Ishikawa (cell line): ENCODE measurements around the gene MITD1.

Source experiments
- CEBPB ChIP-seq: IDR thresholded peaks from 2 replicates; pipeline ENCODE4 v1.6.1; 2012
- CREB1 ChIP-seq: IDR thresholded peaks from 2 replicates; pipeline ENCODE4 v1.6.1; 2012; ENCODE audit warnings: low read depth
- EGR1 ChIP-seq: IDR thresholded peaks from 2 replicates; pipeline ENCODE4 v1.6.1; 2012
- EP300 ChIP-seq: IDR thresholded peaks from 2 replicates; pipeline ENCODE4 v1.6.1; 2012; ENCODE audit warnings: borderline replicate concordance
- FOXM1 ChIP-seq: IDR thresholded peaks from 2 replicates; pipeline ENCODE4 v1.6.1; 2012; ENCODE audit warnings: low read depth, borderline replicate concordance
- MAX ChIP-seq: IDR thresholded peaks from 2 replicates; pipeline ENCODE4 v1.6.1; 2012
- NFIC ChIP-seq: IDR thresholded peaks from 2 replicates; pipeline ENCODE4 v1.6.1; 2012
- RAD21 ChIP-seq: IDR thresholded peaks from 2 replicates; pipeline ENCODE4 v1.6.1; 2012; ENCODE audit warnings: low read depth
- REST ChIP-seq: IDR thresholded peaks from 2 replicates; pipeline ENCODE4 v1.6.1; 2012; ENCODE audit warnings: low read depth, mild to moderate bottlenecking
- TAF1 ChIP-seq: IDR thresholded peaks from 2 replicates; pipeline ENCODE4 v1.6.1; 2012; ENCODE audit warnings: low read depth, mild to moderate bottlenecking
- TCF12 ChIP-seq: IDR thresholded peaks from 2 replicates; pipeline ENCODE4 v1.6.1; 2012; ENCODE audit warnings: low read depth
- TEAD4 ChIP-seq: IDR thresholded peaks from 2 replicates; pipeline ENCODE4 v1.6.1; 2012
- USF1 ChIP-seq: IDR thresholded peaks from 2 replicates; pipeline ENCODE4 v1.6.1; 2012
- YY1 ChIP-seq: IDR thresholded peaks from 2 replicates; pipeline ENCODE4 v1.6.1; 2012; ENCODE audit warnings: low read depth
- ZBTB7A ChIP-seq: IDR thresholded peaks from 2 replicates; pipeline ENCODE4 v1.6.1; 2012; ENCODE audit warnings: low read depth

Gene MITD1

DNA sequence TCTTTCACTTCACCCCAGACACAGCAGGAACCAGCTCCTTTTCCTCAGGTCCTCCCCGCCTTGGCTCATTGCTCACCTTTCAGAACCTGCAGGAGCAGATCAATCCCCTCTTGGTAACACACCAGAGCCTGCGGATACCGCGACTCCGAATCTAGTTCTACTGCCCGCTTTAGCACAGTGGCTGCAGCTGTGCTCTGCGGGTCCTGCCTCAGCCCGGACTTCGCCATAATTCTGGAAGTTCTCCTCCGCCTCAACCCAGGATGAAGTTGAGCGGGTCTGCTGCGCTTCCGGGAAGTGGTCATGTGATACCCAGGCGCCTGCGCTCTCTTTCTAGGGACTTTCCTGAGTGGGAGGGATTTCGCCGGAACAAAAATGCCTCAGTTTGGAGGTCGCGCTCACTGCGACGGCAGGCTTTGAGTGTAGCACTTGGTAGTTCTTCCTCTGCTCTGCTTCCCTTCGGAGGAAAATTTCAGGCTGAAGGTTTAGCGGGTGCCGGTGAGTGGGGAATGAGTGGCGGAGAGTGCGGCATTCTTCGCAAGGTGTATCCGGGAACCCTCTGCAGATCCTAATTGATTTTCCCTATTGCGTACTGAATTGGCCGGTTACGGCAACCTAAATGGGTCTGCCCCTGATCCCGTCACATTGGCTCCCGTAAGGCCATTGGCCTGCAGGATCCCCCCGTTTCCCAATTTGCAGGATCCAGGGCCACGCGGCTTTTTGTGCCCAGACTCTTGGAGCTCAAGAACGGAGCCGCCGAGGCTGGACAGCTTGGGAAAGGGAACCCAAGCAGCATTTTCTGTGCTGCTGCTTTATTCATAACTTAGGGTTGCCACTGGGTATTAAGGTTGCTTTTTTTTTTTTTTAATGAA, at the start of gene MITD1, which contains the start of gene MRPL30:
MITD1 (minus strand) TSS at position 304 of the 869 bp plus-strand sequence; CDS start at position 227, 77 bp downstream.
MRPL30 (plus strand) TSS at position 430 of the 869 bp plus-strand sequence. CDS start 5,020 bp downstream, outside the sequence.
- no peak for TF ChIP-seq REST
- peak; percentile 78 for TF ChIP-seq MAX
- TF ChIP-seq RAD21: no peak
- TF ChIP-seq CEBPB: no peak
- peak; percentile 49; the same call in 1 of the 2 replicates for TF ChIP-seq YY1
- peak; percentile 60 for TF ChIP-seq EGR1
- no peak for TF ChIP-seq ZBTB7A
- TF ChIP-seq NFIC: no peak
- no peak for TF ChIP-seq TEAD4
- no peak for TF ChIP-seq FOXM1
- peak; percentile 97 for TF ChIP-seq USF1
- peak; percentile 98 for TF ChIP-seq TAF1
- no peak for TF ChIP-seq CREB1
- TF ChIP-seq TCF12: 0 out of 2 replicates have a peak, but pooled peaks have one; percentile 57
- peak; percentile 63; the same call in 1 of the 2 replicates for TF ChIP-seq EP300

DNA sequence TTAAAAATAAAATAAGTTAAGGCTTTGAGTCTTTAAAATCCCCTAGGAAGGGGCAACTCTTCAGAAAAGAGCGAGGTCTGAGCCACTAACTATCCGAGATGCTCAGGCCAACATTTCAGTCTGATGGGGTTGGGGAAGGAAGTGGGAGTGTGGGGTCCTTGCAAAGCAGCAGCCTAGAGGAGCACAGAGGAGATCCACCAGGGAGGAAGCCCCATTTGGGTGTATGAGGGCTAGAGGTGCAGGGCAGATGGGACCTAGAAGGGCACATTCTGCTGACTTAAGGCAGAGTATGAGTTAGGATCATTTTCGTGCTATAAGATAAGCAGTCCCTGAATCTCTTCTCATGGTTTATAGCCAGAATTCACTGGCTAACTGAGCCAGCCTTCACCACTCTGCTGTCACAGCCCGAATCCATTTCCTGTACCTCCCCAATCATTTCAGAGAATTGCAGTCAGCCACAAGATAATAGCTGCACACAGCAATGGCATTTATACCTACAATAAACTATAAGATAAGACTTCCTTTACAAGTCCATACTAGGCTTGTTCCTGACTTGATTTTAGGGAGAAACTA, 37.2 kb upstream of the MITD1 start:
- TF ChIP-seq EGR1 (no peak), FOXM1 (no peak), CREB1 (no peak), REST (no peak), RAD21 (no peak), YY1 (no peak), MAX (no peak), USF1 (no peak), TAF1 (no peak)

GRCh38 chr2:99216096-99216495, 35.2 kb upstream of the MITD1 start:
- TF ChIP-seq YY1 (no peak), TAF1 (no peak), EGR1 (no peak), MAX (no peak)

- no peak for TF ChIP-seq RAD21
- TF ChIP-seq TEAD4: 0 out of 2 replicates have a peak, but pooled peaks have one; percentile 34
- 0 out of 2 replicates have a peak, but pooled peaks have one; percentile 25 for TF ChIP-seq USF1
- no peak for TF ChIP-seq REST
- TF ChIP-seq CEBPB: peak; percentile 28; the same call in 1 of the 2 replicates
Measured at GRCh38 chr2:99205491-99205890, 24.6 kb upstream of the MITD1 start.
